Activated naive CD4-positive, alpha-beta T cell treated with anti-CD3 and anti-CD28 coated beads, Interleukin-2, amount 10 ng/mL, durations not matched to agents 7 days and 5 days (primary cell): ENCODE data around the gene SHKBP1.
"Not testable (repeated sequence)": the region's sequence is repeated elsewhere in the genome, so short reads cannot be mapped to it uniquely, and the experiment has no call there.

Experiments
- CTCF ChIA-PET: fragments of 350-600 bp; sonication (Branson Sonifier 250); formaldehyde crosslinking; loops from one replicate; lab custom pipeline; 2021; ENCODE audit warnings: antibody characterized with exemption; lab: Charles Lee
- DNase-seq: peaks from one replicate; pipeline ENCODE4 v3.0.0-alpha.2; 2020
- H3K27ac Mint-ChIP-seq: one replicate; pipeline ENCODE4 v1.8.0; 2021; ENCODE audit warnings: mild to moderate bottlenecking, moderate library complexity, mixed read lengths
- H3K27me3 Mint-ChIP-seq: one replicate; pipeline ENCODE4 v1.8.0; 2021; ENCODE audit warnings: mild to moderate bottlenecking, mixed read lengths
- H3K36me3 Mint-ChIP-seq: one replicate; pipeline ENCODE4 v1.8.0; 2021; ENCODE audit warnings: mixed read lengths
- H3K4me1 Mint-ChIP-seq: one replicate; pipeline ENCODE4 v1.8.0; 2021; ENCODE audit warnings: mixed read lengths
- H3K4me3 Mint-ChIP-seq: one replicate; pipeline ENCODE4 v1.8.0; 2021; ENCODE audit warnings: mild to moderate bottlenecking, moderate library complexity, mixed read lengths
- H3K9me3 Mint-ChIP-seq: one replicate; pipeline ENCODE4 v1.8.0; 2021; ENCODE audit warnings: mixed read lengths

The SHKBP1 gene

GRCh38 chr19:40585241-40585981 is 8.7 kb downstream of the SHKBP1 start:
- Mint-ChIP-seq H3K36me3 (peaks cover 61% of the 10 kb centered on the region), H3K9me3 (no peaks in the 10 kb centered on the region), H3K27me3 (no peaks in the 10 kb centered on the region), H3K27ac (no peak overlapping the region), H3K4me1 (peaks cover 6% of the 10 kb centered on the region), H3K4me3 (no peak overlapping the region)
- CTCF ChIA-PET = no interaction called here
- DNase-seq = no peak

DNA sequence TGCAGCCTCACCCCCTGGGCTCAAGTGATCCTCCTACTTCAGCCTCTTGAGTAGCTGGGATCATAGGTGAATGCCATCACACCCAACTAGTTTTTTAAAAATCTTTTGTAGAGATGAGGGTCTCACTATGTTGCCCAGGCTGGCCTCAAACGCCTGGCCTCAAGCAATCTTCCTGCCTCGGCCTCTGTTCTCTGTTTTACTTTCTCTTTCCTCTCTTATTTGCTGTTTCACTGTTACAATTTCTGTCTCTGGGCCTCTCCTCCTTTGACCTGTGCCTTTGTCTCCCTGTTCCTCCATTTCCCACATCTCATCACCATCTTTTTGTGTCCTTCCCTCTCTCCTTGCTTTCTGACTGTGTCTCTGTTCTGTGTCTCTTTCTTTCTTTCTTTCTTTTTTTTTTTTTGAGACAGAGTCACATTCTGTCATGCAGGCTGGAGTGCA is 9.3 kb downstream of the SHKBP1 start:
- no peak for DNase-seq
- CTCF ChIA-PET = no interaction called here
- Mint-ChIP-seq H3K4me3 (no peak overlapping the region), H3K27me3 (no peaks in the 10 kb centered on the region), H3K36me3 (peaks cover 55% of the 10 kb centered on the region), H3K9me3 (no peaks in the 10 kb centered on the region), H3K4me1 (peaks cover 6% of the 10 kb centered on the region), H3K27ac (no peak overlapping the region)

GRCh38 chr19:40586611-40587010 is 9.9 kb downstream of the SHKBP1 start:
- DNase-seq = no peak
- Mint-ChIP-seq H3K4me3 (no peak overlapping the region), H3K4me1 (peaks cover 6% of the 10 kb centered on the region), H3K27me3 (no peaks in the 10 kb centered on the region), H3K27ac (no peak overlapping the region), H3K36me3 (peaks cover 51% of the 10 kb centered on the region), H3K9me3 (no peaks in the 10 kb centered on the region)
- CTCF ChIA-PET = no interaction called here

DNA sequence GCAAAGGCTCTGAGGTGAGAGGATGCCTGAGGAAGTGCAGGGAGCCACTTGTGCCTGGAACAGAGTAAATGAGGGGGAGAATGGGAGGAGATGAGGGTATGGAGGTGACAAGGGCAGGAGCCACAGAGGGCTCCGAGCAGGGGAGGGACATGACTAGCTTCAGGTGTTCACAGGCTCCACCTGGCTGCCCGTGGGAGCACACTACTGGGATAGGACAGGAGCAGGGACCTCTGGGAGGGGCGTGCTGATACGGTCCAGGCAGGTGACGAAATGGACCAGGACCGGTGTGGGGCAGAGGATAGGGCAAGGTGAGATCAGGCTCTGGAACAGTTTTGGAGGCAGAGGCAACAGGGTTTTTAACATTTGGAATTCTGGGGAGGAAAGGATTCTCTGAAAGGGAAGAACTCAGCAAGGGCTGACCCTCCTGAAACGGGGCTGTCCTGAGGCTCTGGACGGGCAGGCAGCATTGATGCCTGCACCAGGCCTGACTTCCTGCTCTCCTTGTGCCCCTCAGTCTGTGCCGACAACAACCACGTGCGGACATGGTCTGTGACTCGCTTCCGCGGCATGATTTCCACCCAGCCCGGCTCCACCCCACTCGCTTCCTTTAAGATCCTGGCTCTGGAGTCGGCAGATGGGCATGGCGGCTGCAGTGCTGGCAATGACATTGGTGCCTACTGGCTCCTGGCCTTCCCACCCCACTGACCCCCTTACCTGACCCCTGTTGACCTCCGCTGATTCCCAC is 11.6 kb downstream of the SHKBP1 start:
- H3K4me1 Mint-ChIP-seq = peaks cover 8% of the 10 kb centered on the region
- CTCF ChIA-PET = no interaction called here
- no peak overlapping the region for H3K4me3 Mint-ChIP-seq
- H3K36me3 Mint-ChIP-seq = peaks cover 39% of the 10 kb centered on the region
- H3K27ac Mint-ChIP-seq = no peak overlapping the region
- no peak for DNase-seq
- no peaks in the 10 kb centered on the region for H3K9me3 Mint-ChIP-seq
- no peaks in the 10 kb centered on the region for H3K27me3 Mint-ChIP-seq

DNA sequence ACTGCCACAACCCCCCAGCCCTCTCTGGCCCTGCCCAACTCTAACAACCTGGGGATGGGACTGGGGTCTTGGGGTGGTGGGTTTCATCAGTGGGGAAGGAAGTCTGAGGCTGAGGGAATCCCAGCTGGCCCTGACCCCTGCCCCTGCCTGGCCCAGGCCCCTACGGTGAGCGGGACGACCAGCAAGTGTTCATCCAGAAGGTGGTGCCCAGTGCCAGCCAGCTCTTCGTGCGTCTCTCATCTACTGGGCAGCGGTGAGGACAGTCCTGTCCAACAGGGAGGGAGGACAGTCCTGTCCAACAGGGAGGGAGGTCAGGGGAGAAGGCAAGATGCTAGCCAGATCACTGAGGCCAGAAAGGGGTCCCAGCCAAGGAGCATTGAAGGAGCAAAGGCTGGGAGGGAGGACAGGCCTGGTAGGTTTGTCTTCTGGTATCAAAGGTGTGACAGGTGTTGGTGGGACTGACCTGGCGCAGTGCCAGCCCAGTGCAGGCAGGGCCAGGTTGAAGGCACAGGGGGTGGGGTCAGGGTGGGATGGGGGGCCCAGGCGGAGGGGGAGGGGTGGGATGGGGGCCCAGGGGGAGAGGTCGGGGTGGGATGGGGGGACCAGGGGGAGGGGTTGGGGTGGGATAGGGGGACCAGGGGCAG is 12.4 kb downstream of the SHKBP1 start:
- Mint-ChIP-seq H3K27me3 (peaks cover 4% of the 10 kb centered on the region), H3K27ac (no peak overlapping the region), H3K4me3 (no peak overlapping the region), H3K4me1 (peaks cover 9% of the 10 kb centered on the region), H3K9me3 (no peaks in the 10 kb centered on the region), H3K36me3 (peaks cover 34% of the 10 kb centered on the region)
- CTCF ChIA-PET = no interaction called here
- DNase-seq = no peak

DNA sequence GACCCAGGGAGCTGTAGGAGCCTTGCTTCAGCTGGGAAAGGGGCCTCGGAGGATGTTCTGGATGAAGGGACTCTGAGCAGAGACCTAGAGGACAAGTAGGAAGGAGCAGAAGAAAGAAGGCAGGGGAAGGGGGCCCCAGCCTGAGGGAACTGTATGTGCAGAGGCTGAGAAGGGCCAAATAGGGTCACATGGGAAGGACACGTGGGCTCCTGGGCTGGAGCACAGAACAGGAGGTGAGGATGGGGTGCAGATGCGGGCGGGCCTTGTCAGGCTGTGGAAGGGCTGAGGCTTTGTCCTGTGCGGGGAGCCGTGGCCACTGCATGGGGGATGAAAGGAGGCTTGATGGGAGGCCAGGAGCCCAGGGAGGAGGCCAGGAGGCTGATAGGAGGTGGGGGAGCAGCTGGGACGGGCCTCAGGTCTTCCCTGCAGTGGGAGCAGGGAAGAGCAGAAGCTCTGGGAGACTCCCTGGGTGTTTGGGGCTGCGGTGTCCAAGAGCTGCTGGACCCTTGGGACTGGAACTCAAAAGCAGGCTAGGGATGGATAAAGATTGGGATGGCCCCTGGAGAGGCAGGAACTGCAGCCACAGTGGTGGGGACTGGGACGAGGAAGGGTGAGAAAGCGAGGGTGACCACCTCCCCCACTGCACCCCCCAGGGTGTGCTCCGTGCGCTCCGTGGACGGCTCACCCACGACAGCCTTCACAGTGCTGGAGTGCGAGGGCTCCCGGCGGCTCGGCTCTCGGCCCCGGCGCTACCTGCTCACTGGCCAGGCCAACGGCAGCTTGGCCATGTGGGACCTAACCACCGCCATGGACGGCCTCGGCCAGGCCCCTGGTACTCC is 13.1 kb downstream of the SHKBP1 start:
- H3K9me3 Mint-ChIP-seq = no peaks in the 10 kb centered on the region
- CTCF ChIA-PET = no interaction called here
- H3K4me3 Mint-ChIP-seq = no peak overlapping the region
- H3K27ac Mint-ChIP-seq = no peak overlapping the region
- H3K4me1 Mint-ChIP-seq = peaks cover 16% of the 10 kb centered on the region
- no peak for DNase-seq
- peaks cover 11% of the 10 kb centered on the region for H3K27me3 Mint-ChIP-seq
- H3K36me3 Mint-ChIP-seq = peaks cover 26% of the 10 kb centered on the region

DNA sequence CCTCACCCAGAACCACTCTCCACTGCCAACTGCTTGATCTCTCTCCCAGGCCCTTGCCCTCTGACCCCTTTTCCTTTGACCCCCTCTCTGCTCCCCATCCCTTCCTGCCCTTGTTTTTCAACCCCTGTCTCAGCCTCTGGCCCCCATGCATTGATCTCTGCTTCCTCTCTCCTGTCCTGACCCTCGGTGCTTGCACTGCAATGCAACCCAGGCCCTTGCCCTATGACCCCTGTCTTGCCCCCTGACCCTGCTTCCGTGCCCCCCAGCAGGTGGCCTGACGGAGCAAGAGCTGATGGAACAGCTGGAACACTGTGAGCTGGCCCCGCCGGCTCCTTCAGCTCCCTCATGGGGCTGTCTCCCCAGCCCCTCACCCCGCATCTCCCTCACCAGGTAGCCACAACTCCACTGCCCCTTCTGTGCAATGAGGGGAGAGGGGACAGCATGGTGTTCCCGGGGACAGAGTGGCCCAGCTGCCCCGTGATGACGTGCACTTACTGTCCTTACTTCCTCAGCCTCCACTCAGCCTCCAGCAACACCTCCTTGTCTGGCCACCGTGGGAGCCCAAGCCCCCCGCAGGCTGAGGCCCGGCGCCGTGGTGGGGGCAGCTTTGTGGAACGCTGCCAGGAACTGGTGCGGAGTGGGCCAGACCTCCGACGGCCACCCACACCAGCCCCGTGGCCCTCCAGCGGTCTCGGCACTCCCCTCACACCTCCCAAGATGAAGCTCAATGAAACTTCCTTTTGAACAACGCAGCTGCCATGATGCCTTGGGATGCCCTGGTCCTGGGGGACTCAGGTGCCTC is 14.0 kb downstream of the SHKBP1 start:
- CTCF ChIA-PET = no interaction called here
- Mint-ChIP-seq H3K36me3 (peaks cover 24% of the 10 kb centered on the region), H3K27me3 (peaks cover 20% of the 10 kb centered on the region), H3K4me1 (peaks cover 20% of the 10 kb centered on the region), H3K9me3 (no peaks in the 10 kb centered on the region), H3K4me3 (no peak overlapping the region), H3K27ac (no peak overlapping the region)
- no peak for DNase-seq

DNA sequence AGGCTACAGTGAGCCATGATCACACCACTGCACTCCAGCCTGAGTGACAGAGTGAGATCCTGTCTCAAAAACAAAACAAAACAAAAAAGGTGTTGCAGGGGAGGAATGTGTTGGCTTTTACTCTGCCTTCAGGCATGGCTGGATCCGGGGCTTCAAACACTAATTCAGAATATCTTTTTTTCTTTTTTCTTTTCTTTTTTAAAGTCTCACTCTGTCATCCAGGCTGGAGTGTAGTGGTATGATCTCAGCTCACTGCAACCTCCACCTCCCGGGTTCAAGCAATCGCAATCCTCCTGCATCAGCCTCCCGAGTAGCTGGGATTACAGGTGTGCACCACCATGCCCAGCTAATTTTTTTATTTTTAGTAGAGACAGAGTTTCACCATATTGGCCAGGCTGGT is 15.1 kb downstream of the SHKBP1 start:
- H3K4me3 Mint-ChIP-seq, CTCF ChIA-PET, H3K27ac Mint-ChIP-seq, DNase-seq, H3K9me3 Mint-ChIP-seq: not testable (repeated sequence)
- H3K36me3 Mint-ChIP-seq = peaks cover 14% of the 10 kb centered on the region
- peaks cover 30% of the 10 kb centered on the region for H3K27me3 Mint-ChIP-seq
- peaks cover 17% of the 10 kb centered on the region for H3K4me1 Mint-ChIP-seq

DNA sequence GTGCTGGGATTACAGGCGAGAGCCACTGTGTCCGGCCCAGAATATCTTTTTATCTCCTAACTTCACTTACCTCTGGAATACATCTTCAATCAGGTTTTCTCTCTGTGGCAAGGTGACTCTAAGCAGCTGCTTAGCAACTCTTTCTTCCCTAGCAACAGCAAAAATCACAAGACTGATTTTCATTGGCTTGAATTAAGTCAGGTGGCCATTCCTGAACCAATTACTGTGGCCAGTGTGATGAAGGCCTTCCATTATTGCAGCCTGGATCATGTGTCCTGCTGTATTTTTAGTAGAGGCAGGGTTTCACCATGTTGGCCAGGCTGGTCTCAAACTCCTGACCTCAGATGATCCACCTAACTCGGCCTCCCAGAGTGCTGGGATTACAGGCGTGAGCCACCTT is 15.5 kb downstream of the SHKBP1 start:
- CTCF ChIA-PET = no interaction called here
- Mint-ChIP-seq H3K4me3 (no peak overlapping the region), H3K9me3 (no peaks in the 10 kb centered on the region), H3K27ac (no peak overlapping the region), H3K4me1 (peaks cover 17% of the 10 kb centered on the region), H3K36me3 (peaks cover 11% of the 10 kb centered on the region), H3K27me3 (peaks cover 35% of the 10 kb centered on the region)
- DNase-seq = no peak

DNA sequence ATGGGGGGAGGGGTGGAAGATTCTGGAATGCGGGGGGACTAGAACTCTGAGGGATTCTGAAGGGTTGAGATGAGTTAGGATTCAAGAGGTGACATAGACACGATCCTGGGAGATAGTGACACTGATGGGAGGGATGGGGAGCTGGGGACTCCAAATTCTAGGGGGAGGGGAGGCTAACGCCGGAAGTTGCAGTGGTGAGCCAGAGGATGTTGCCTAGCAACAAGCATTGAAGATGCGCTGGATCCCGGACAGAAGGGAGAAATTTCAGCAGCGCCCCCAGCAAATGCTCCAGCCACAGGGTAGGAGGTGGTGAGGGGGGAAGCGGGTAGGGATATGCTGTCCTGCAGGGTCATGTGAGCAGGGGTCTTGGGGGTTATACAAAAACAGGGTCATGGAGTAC is 17.6 kb downstream of the SHKBP1 start:
- Mint-ChIP-seq H3K27me3 (peaks cover 56% of the 10 kb centered on the region), H3K27ac (no peak overlapping the region), H3K4me1 (peaks cover 33% of the 10 kb centered on the region), H3K9me3 (no peaks in the 10 kb centered on the region), H3K4me3 (no peak overlapping the region), H3K36me3 (peaks cover 2% of the 10 kb centered on the region)
- DNase-seq = no peak
- CTCF ChIA-PET = interaction anchor here (1.0 to 2.3 kb wide), 3 partner anchors 10 to 62 kb away, joined by 3 to 7 read pairs (median 7); no protein-coding TSS in a partner anchor

DNA sequence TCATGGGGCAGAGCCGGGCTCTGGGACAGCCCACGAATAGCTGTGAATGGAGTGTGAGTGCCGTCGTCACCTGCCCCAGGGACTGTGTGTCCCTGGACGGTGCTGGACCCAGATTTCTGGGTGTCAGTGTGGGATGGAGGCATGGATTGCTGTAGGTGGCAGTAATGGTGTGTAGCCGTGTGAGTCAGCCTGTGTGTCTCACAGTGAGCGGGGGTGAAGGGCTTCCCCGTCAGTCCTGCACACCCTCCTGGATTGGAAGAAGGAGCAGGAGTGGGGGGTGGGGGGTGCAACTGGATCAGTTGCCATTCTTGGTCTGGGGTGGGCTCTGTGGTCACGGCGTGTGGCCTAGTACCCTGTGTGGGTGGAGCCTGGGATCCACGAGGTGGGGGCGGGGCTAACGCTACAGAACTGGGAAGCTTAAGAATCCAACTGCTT is 18.0 kb downstream of the SHKBP1 start:
- Mint-ChIP-seq H3K27ac (no peak overlapping the region), H3K4me3 (no peak overlapping the region), H3K9me3 (no peaks in the 10 kb centered on the region), H3K4me1 (peaks cover 38% of the 10 kb centered on the region), H3K27me3 (peaks cover 60% of the 10 kb centered on the region), H3K36me3 (peaks cover under 1% of the 10 kb centered on the region)
- CTCF ChIA-PET = interaction anchor here (1.0 to 2.3 kb wide), 4 partner anchors 9 to 129 kb away, joined by 3 to 7 read pairs (median 5); partner anchors contain the start of gene BLVRB
- DNase-seq = no peak

GRCh38 chr19:40596608-40597328 is 20.1 kb downstream of the SHKBP1 start:
- Mint-ChIP-seq H3K27ac (no peak overlapping the region), H3K36me3 (no peaks in the 10 kb centered on the region), H3K4me1 (peaks cover 52% of the 10 kb centered on the region), H3K27me3 (peaks cover 81% of the 10 kb centered on the region), H3K9me3 (no peaks in the 10 kb centered on the region), H3K4me3 (no peak overlapping the region)
- CTCF ChIA-PET = interaction anchor here (0.6 to 3.1 kb wide), 5 partner anchors 38 to 291 kb away, joined by 3 to 11 read pairs (median 3); no protein-coding TSS in a partner anchor
- no peak for DNase-seq
